SK-N-MC (cell line): ENCODE data around the gene DEF6.

ENCODE experiments used
- EZH2 ChIP-seq: fragments of 200-600 bp; sonication (generic); IDR thresholded peaks from one replicate; pipeline ENCODE4 v1.6.1; 2017; ENCODE audit warnings: antibody characterized with exemption
- FOXP2 ChIP-seq: optimal IDR thresholded peaks from 2 replicates; pipeline ENCODE3; 2011; ENCODE audit warnings: mild to moderate bottlenecking, moderate library complexity; ENCODE audit not compliant: insufficient read depth; ENCODE audit errors: extremely low read length, control extremely low read depth
- POLR2AphosphoS5 ChIP-seq: IDR thresholded peaks from 2 replicates; pipeline ENCODE4 v1.6.1; 2012; ENCODE audit warnings: mild to moderate bottlenecking, low read depth, low read length, borderline replicate concordance

GRCh38 chr6:35330541-35331119 is 33.0 kb downstream of the DEF6 start:
- TF ChIP-seq EZH2, result no peak
- TF ChIP-seq POLR2AphosphoS5, result no peak
- no peak for TF ChIP-seq FOXP2
